ENCODE results near the gene AK9.

GRCh38 chr6:109705258-109705657 is 14.3 kb upstream of the AK9 start:
- TF ChIP-seq GATA3 (IDR thresholded peaks at IDR 0.05; ENCODE audit: low read depth, low read length) (no peak), GATA2 (IDR thresholded peaks at IDR 0.05; ENCODE audit: low read depth, low read length) (no peak)
